K562 (cell line): ENCODE measurements around the gene PAPSS2.

Experiments used
- POLR3A ChIP-seq: IDR thresholded peaks from 2 replicates; pipeline ENCODE4 v1.6.1; 2011; ENCODE audit warnings: borderline replicate concordance, mild to moderate bottlenecking, moderate library complexity; ENCODE audit not compliant: insufficient read length, insufficient read depth; ENCODE audit errors: extremely low read depth
- RFX5 ChIP-seq: IDR thresholded peaks from 2 replicates; pipeline ENCODE4 v1.6.1; 2011; ENCODE audit warnings: low read depth, mild to moderate bottlenecking, improper control_type of control experiment, low read length
- TF ChIP-seq, protein P1 (sequence below), 3 experiments: IDR thresholded peaks in 2 of 3; conservative IDR thresholded peaks in 1 of 3; 2 replicates each; pipeline ENCODE4 v1.5.1; 2011 to 2012; ENCODE audit warnings: low read length in 3 of 3, mild to moderate bottlenecking in 3 of 3, control low read depth in 2 of 3, improper control_type of control experiment in 1 of 3, inconsistent platforms in 1 of 3, low read depth in 1 of 3, mixed read lengths in 1 of 3, moderate library complexity in 1 of 3; ENCODE audit not compliant: insufficient read depth in 2 of 3

DNA sequence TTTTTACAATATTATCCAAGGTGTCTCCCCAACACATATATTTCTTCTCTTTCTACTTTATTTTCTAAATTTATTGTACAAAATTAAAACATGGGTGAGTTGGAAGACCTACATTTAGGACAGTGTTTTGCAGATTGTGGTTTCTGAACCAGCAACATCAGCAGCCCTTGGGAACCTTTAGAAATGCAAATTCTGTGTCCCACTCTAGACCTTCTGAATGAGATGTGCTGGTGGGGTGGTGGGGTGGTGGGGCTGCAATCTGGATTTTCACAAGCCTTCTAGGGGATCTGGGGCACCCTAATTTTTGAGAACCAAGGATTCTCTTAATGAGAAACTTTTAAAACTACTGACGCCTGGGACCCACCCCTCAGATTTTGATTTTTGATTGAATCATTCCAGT lies 7.4 kb upstream of the PAPSS2 start:
- TF ChIP-seq POLR3A (no peak), RFX5 (no peak)
- TF ChIP-seq, protein P1, sequence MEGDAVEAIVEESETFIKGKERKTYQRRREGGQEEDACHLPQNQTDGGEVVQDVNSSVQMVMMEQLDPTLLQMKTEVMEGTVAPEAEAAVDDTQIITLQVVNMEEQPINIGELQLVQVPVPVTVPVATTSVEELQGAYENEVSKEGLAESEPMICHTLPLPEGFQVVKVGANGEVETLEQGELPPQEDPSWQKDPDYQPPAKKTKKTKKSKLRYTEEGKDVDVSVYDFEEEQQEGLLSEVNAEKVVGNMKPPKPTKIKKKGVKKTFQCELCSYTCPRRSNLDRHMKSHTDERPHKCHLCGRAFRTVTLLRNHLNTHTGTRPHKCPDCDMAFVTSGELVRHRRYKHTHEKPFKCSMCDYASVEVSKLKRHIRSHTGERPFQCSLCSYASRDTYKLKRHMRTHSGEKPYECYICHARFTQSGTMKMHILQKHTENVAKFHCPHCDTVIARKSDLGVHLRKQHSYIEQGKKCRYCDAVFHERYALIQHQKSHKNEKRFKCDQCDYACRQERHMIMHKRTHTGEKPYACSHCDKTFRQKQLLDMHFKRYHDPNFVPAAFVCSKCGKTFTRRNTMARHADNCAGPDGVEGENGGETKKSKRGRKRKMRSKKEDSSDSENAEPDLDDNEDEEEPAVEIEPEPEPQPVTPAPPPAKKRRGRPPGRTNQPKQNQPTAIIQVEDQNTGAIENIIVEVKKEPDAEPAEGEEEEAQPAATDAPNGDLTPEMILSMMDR (IDR thresholded peaks at IDR 0.05 in 2 of 3, conservative IDR thresholded peaks at IDR 0.05 in 1 of 3; ENCODE audit: insufficient read depth in 2 of 3, low read depth in 1 of 3, low read length in 3 of 3), result no peak
